Testis (tissue), 3 donors: ENCODE data around the gene GLIS1. TPM values are rescaled to one million over a fixed set of nuclear protein-coding genes. Genes with fewer than 3 reads are reported as not detected.

Experiments
- DNase-seq: peaks from one replicate; pipeline ENCODE4 v3.0.0-alpha.2; 2019
- H3K27ac ChIP-seq, 2 donors: fragments of 200-600 bp; sonication (generic); one replicate each; pipeline ENCODE4 v1.5.1; 2019
- H3K27me3 ChIP-seq: fragments of 200-600 bp; sonication (generic); one replicate; pipeline ENCODE4 v1.5.1; 2019
- H3K36me3 ChIP-seq: fragments of 200-600 bp; sonication (generic); one replicate; pipeline ENCODE4 v1.5.1; 2017; ENCODE audit warnings: low read depth; ENCODE audit errors: missing control alignments
- H3K4me1 ChIP-seq: fragments of 200-600 bp; sonication (generic); one replicate; pipeline ENCODE4 v1.5.1; 2019
- H3K4me3 ChIP-seq, 2 donors: fragments of 200-600 bp; sonication (generic); one replicate each; pipeline ENCODE4 v1.5.1; 2017 to 2019
- H3K9me3 ChIP-seq: fragments of 200-600 bp; sonication (generic); one replicate; pipeline ENCODE4 v1.5.1; 2017
- CTCF ChIP-seq, 3 experiments: fragments of 450-650 bp in 2 of 3; fragments of 200-600 bp in 1 of 3; sonication (generic) in 1 of 3; IDR thresholded peaks; one replicate each; pipeline ENCODE4 v1.5.1; 2016 to 2019; ENCODE audit warnings: antibody characterized with exemption in 3 of 3, mild to moderate bottlenecking in 2 of 3, moderate library complexity in 1 of 3
- POLR2A ChIP-seq: fragments of 450-650 bp; IDR thresholded peaks from one replicate; pipeline ENCODE4 v1.6.1; 2017; ENCODE audit warnings: antibody characterized with exemption, mild to moderate bottlenecking, moderate library complexity
- WGBS, 2 donors: methylation state at CpG; one replicate each; pipeline ENCODE4 v1.1.5; 2018; 5-methylcytosine and 5-hydroxymethylcytosine counted together
- intact Hi-C: fragments of 100-400 bp; cut with DNase I; formaldehyde crosslinking; loops from one replicate; pipeline ENCODE4 v1.15.1; 2023; ENCODE audit warnings: low total_unique reads
- polyA plus RNA-seq: library from polyadenylated mRNA; stranded (reverse); fragments of 350-450 nt; fragmentation: Illumina TruSeq; extraction: RNeasy Lipid Tissue Mini Kit (QIAGEN cat#74804); gene quantifications from one replicate; pipeline ENCODE4 v1.2.3, GENCODE V29; 2014; ENCODE audit warnings: low read depth, low replicate concordance; ENCODE audit not compliant: insufficient read depth
- small RNA-seq, 2 donors: library from RNA; depleted of rRNA; stranded (forward); fragments of <200 nt; gene quantifications; one replicate each; pipeline ENCODE3, GENCODE V24; 2016
- total RNA-seq, 2 donors: library from RNA; depleted of rRNA; stranded (reverse); fragments of >200 nt; gene quantifications; one replicate each; pipeline ENCODE4 v1.2.3, GENCODE V29; 2016

Gene GLIS1
- total and polyA plus RNA-seq, 3 donors from 2014 or later = 2.9 to 6.1 (median 3.8) TPM

GRCh38 chr1:53458634-53459033 is 280.3 kb downstream of the GLIS1 start:
- no peak for DNase-seq
- Histone ChIP-seq H3K27me3 (no peaks in the 10 kb centered on the region), H3K36me3 (no peaks in the 10 kb centered on the region), H3K4me3 (peak overlapping the region; percentile 43 to 44), H3K9me3 (no peaks in the 10 kb centered on the region), H3K27ac (peak overlapping the region in 1 of 2 donors; percentile 82), H3K4me1 (no peaks in the 10 kb centered on the region)
- 58 to 73% methylated on average over 3 of the region's 3 CpGs for WGBS, 2 donors
- intact Hi-C loops = no loop called here
- TF ChIP-seq CTCF (IDR thresholded peaks at IDR 0.05) (no peak), POLR2A (no peak)

Small RNA genes within 50 kb of the gene (small RNA-seq; reads per million reads assigned to genes)
- gene RF00418 (0 reads per million in 2 donors), gene RNU7-95P (0 reads per million in 2 donors)

Other genes with a start within 250 kb of the GLIS1 start
- 10 to 100 TPM; 22.2 to 26.4 TPM for gene NDC1, start 99.1 kb upstream of the GLIS1 start, total RNA-seq
- gene NDC1, start 99.1 kb upstream of the GLIS1 start, polyA plus RNA-seq = 13.0 TPM
- gene YIPF1, start 150.6 kb upstream of the GLIS1 start, total RNA-seq = 10 to 100 TPM; 34.1 to 35.9 TPM
- 45.9 TPM for gene YIPF1, start 150.6 kb upstream of the GLIS1 start, polyA plus RNA-seq
- under 1 TPM in 1 of 2 donors, not detected in 1; 0.81 TPM for gene DIO1, start 155.0 kb upstream of the GLIS1 start, total RNA-seq
- gene DIO1, start 155.0 kb upstream of the GLIS1 start, polyA plus RNA-seq = 1.7 TPM
- 10 to 100 TPM; 28.1 to 43.7 TPM for gene IFT25, start 206.5 kb upstream of the GLIS1 start, total RNA-seq
- 34.1 TPM for gene IFT25, start 206.5 kb upstream of the GLIS1 start, polyA plus RNA-seq
- 10 to 100 TPM; 37.8 to 41.2 TPM for gene LRRC42, start 207.2 kb upstream of the GLIS1 start, total RNA-seq
- gene LRRC42, start 207.2 kb upstream of the GLIS1 start, polyA plus RNA-seq = 42.8 TPM